ENCODE data around the gene RASSF3.
A peak's percentile ranks its signal among the peaks of the same experiment; 100 is the strongest.
"Not testable (repeated sequence)": the region's sequence is repeated elsewhere in the genome, so short reads cannot be mapped to it uniquely, and the experiment has no call there.

RASSF3 gene

GRCh38 chr12:64634508-64635092, 24.3 kb downstream of the RASSF3 start:
- DNase-seq, result no peak

- no peak for DNase-seq
These were observed 25.2 kb downstream of the RASSF3 start for GRCh38 chr12:64635356-64635998.

- DNase-seq, result no peak
These were observed 26.6 kb downstream of the RASSF3 start for GRCh38 chr12:64636856-64637255.

GRCh38 chr12:64639466-64639865, 29.2 kb downstream of the RASSF3 start:
- no peak for DNase-seq

GRCh38 chr12:64646318-64646717, 36.0 kb downstream of the RASSF3 start:
- DNase-seq, result no peak

GRCh38 chr12:64649487-64649886, 39.2 kb downstream of the RASSF3 start:
- DNase-seq, result no peak

GRCh38 chr12:64650762-64651161, 40.5 kb downstream of the RASSF3 start:
- no peak for DNase-seq

GRCh38 chr12:64652346-64652745, 42.1 kb downstream of the RASSF3 start:
- no peak for DNase-seq

GRCh38 chr12:64653123-64653522, 42.8 kb downstream of the RASSF3 start:
- DNase-seq, result no peak

- DNase-seq, result not testable (repeated sequence)
These were observed 43.6 kb downstream of the RASSF3 start for GRCh38 chr12:64653907-64654306.

- DNase-seq, result no peak
These were observed 44.8 kb downstream of the RASSF3 start for GRCh38 chr12:64655141-64655540.

GRCh38 chr12:64656429-64656828, 46.1 kb downstream of the RASSF3 start:
- DNase-seq, result no peak

GRCh38 chr12:64658892-64659481, 48.7 kb downstream of the RASSF3 start:
- no peak for DNase-seq

- DNase-seq, result no peak
These were observed 50.1 kb downstream of the RASSF3 start for GRCh38 chr12:64660237-64661018.

GRCh38 chr12:64663015-64663414, 52.7 kb downstream of the RASSF3 start:
- DNase-seq, result no peak

- DNase-seq, result peak; percentile 75
These were observed 55.2 kb downstream of the RASSF3 start for GRCh38 chr12:64665514-64665913.

- no peak for DNase-seq
These were observed 56.0 kb downstream of the RASSF3 start for GRCh38 chr12:64666054-64666914.

- no peak for DNase-seq
These were observed 57.5 kb downstream of the RASSF3 start for GRCh38 chr12:64667793-64668192.

GRCh38 chr12:64669270-64669842, 59.1 kb downstream of the RASSF3 start:
- DNase-seq, result peak; percentile 48

- peak; percentile 32 for DNase-seq
These were observed 59.7 kb downstream of the RASSF3 start for GRCh38 chr12:64670019-64670418.

- DNase-seq, result no peak
These were observed 60.8 kb downstream of the RASSF3 start for GRCh38 chr12:64670919-64671639.

- DNase-seq, result no peak
These were observed 61.4 kb downstream of the RASSF3 start for GRCh38 chr12:64671681-64672080.

Measured in CD4-positive, alpha-beta T cell treated with Interferon gamma for 1 hour (primary cell).